Keratinocyte (primary cell): Measurements from ENCODE around the gene PIP5K1A.

Source experiments
- CTCF ChIP-seq, 3 experiments: IDR thresholded peaks in 1 of 3; conservative IDR thresholded peaks in 1 of 3; optimal IDR thresholded peaks in 1 of 3; 2 replicates in 2 of 3; 3 replicates in 1 of 3; pipeline versions ENCODE3 to v1.5.1; 2011; ENCODE audit warnings: low read length in 3 of 3, mild to moderate bottlenecking in 3 of 3, moderate library complexity in 2 of 3, control low read depth in 1 of 3, inconsistent platforms in 1 of 3; ENCODE audit not compliant: insufficient read depth in 2 of 3; ENCODE audit errors: extremely low read depth in 1 of 3
- EZH2 ChIP-seq: IDR thresholded peaks from one replicate; pipeline ENCODE4 v1.6.1; 2012; ENCODE audit warnings: inconsistent platforms, mild to moderate bottlenecking, low read length, moderate library complexity

GRCh38 chr1:151171190-151171589 lies 27.2 kb upstream of the PIP5K1A start:
- TF ChIP-seq EZH2 (no peak), CTCF (optimal IDR thresholded peaks at IDR 0.05 in 1 of 3, IDR thresholded peaks at IDR 0.05 in 1 of 3, conservative IDR thresholded peaks at IDR 0.05 in 1 of 3; ENCODE audit: extremely low read depth in 1 of 3, insufficient read depth in 2 of 3, low read length in 3 of 3) (no peak)
